ENCODE results near the gene JTB. TPM values are rescaled to one million over a fixed set of nuclear protein-coding genes. Genes with fewer than 3 reads are reported as not detected.

Gene JTB
- total and polyA plus RNA-seq, 9 of the 15 experiments (the other 6 are each of a cell fraction or from before 2014, with no cell fraction given) = 24.7 to 308 (median 151) TPM

DNA sequence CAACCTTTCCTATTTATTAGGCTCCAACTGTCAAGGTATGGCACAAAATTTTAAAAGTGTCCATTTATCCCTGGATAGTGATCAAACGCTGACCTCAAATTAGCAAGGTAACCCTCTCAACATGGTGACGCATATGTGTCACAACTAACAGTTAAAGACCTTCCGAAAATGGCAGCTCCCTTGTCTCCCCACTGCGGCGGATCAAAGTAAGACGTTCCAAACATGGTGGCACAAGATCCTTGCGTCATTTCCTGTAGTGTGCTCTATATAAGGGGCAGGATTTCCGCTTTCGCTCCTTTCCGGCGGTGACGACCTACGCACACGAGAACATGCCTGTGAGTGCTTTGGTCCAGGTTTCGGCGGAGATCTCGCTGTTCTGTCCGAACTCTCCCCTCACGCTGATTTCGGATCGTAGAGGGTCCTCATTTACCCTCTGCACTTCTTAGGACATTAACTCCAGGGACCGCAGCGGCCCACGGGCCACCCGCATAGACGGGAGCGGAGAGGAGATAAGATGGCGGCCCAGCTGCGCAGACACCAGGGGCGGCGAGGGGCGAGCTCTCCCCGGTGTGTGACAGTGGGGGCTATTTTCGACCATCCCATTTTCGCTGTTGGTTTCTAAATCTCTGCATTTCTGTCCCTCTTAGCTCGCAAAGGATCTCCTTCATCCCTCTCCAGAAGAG, 13.1 kb upstream of the JTB start, which contains the start of gene RPS27 (continued):
- 0 out of 4 replicates have a peak, but pooled peaks of 1 of the 2 experiments have one; percentile 45 for TF ChIP-seq TRIM24 (IDR thresholded peaks at IDR 0.05)
- no peak for TF ChIP-seq L3MBTL2 (IDR thresholded peaks at IDR 0.05)
- peak; percentile 76; the same call in 1 of the 2 replicates for TF ChIP-seq GATAD2B (IDR thresholded peaks at IDR 0.05; ENCODE audit: borderline replicate concordance)
- TF ChIP-seq HNRNPK (IDR thresholded peaks at IDR 0.05; ENCODE audit: low read depth, low read length, poor library complexity, severe bottlenecking) = no peak
- peak; percentile 51; the same call in 1 of the 2 replicates for TF ChIP-seq ZNF707 (CRISPR knock-in tag; conservative IDR thresholded peaks at IDR 0.05)
- TF ChIP-seq ATF2 (CRISPR knock-in tag; IDR thresholded peaks at IDR 0.05) = no peak
- no peak for TF ChIP-seq MTA1 (IDR thresholded peaks at IDR 0.05; ENCODE audit: borderline replicate concordance)
- TF ChIP-seq MCM3 (IDR thresholded peaks at IDR 0.05) = no peak
- peak; percentile 96 for TF ChIP-seq POLR2G (IDR thresholded peaks at IDR 0.05; ENCODE audit: low read depth, low read length)
- peak in 1 of 2 experiments; percentile 93; a peak in 2 of 4 replicates for TF ChIP-seq ZNF639 (CRISPR knock-in tag; conservative IDR thresholded peaks at IDR 0.05 in 1 of 2, IDR thresholded peaks at IDR 0.05 in 1 of 2)
- TF ChIP-seq, protein P1, sequence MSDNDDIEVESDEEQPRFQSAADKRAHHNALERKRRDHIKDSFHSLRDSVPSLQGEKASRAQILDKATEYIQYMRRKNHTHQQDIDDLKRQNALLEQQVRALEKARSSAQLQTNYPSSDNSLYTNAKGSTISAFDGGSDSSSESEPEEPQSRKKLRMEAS (CRISPR knock-in tag; IDR thresholded peaks at IDR 0.05) = peak; percentile 79
- TF ChIP-seq ETV5 (CRISPR knock-in tag; IDR thresholded peaks at IDR 0.05; ENCODE audit: low read depth) = peak; percentile 91
- TF ChIP-seq ZBTB40 (IDR thresholded peaks at IDR 0.05) = peak; percentile 95
- no peak for TF ChIP-seq ZBTB40 (CRISPR knock-in tag; IDR thresholded peaks at IDR 0.05)
- no peak for TF ChIP-seq CBX8 (IDR thresholded peaks at IDR 0.05; ENCODE audit: borderline replicate concordance, extremely low read depth, low read depth, low read length, poor library complexity, severe bottlenecking)
